GM23338 (cell line): ENCODE results near the gene BDKRB1. TPM values are rescaled to one million over a fixed set of nuclear protein-coding genes. Genes with fewer than 3 reads are reported as not detected.

Experiments
- ATAC-seq: fragments of 200-7000 bp; cut with Tn5 transposase; 3 replicates; pipeline ENCODE4 v1.9.1; 2020
- DNase-seq: peaks from one replicate; pipeline ENCODE4 v3.0.0-alpha.2; 2015; ENCODE audit warnings: low spot score
- H2AFZ ChIP-seq: fragments of 200-600 bp; sonication (generic); 2 replicates; pipeline ENCODE4 v1.8.0; 2016; ENCODE audit warnings: antibody characterized with exemption, mild to moderate bottlenecking, moderate library complexity
- H3F3A ChIP-seq: fragments of 200-600 bp; sonication (generic); replicated peaks from 2 replicates; pipeline ENCODE4 v1.8.0; 2017; ENCODE audit warnings: antibody characterized with exemption, mixed run types, low read depth
- H3K27ac ChIP-seq: fragments of 200-600 bp; sonication (generic); 2 replicates; pipeline ENCODE4 v1.6.1; 2016; ENCODE audit warnings: low read depth
- H3K27me3 ChIP-seq: fragments of 200-600 bp; sonication (generic); 2 replicates; pipeline ENCODE4 v1.8.0; 2016; ENCODE audit warnings: mild to moderate bottlenecking, mixed run types, moderate library complexity; ENCODE audit not compliant: insufficient read depth
- H3K36me3 ChIP-seq: fragments of 200-600 bp; sonication (generic); 2 replicates; pipeline ENCODE4 v1.8.0; 2016; ENCODE audit warnings: mild to moderate bottlenecking; ENCODE audit not compliant: insufficient read depth
- H3K4me1 ChIP-seq: fragments of 200-600 bp; sonication (generic); 2 replicates; pipeline ENCODE4 v1.8.0; 2016; ENCODE audit warnings: mild to moderate bottlenecking, moderate library complexity; ENCODE audit not compliant: insufficient read depth
- H3K4me2 ChIP-seq: fragments of 200-600 bp; sonication (generic); 2 replicates; pipeline ENCODE4 v1.7.1; 2017; ENCODE audit warnings: mixed run types
- H3K4me3 ChIP-seq: fragments of 200-600 bp; sonication (generic); 2 replicates; pipeline ENCODE4 v1.6.1; 2016; ENCODE audit warnings: mixed run types
- H3K79me2 ChIP-seq: fragments of 200-600 bp; sonication (generic); replicated peaks from 2 replicates; pipeline ENCODE4 v1.8.0; 2017; ENCODE audit warnings: mild to moderate bottlenecking; ENCODE audit not compliant: insufficient read depth
- H3K9me2 ChIP-seq: fragments of 200-600 bp; sonication (generic); 2 replicates; pipeline ENCODE4 v1.8.0; 2017; ENCODE audit not compliant: insufficient read depth
- H4K20me1 ChIP-seq: fragments of 200-600 bp; sonication (generic); replicated peaks from 2 replicates; pipeline ENCODE4 v1.8.0; 2017; ENCODE audit warnings: mild to moderate bottlenecking; ENCODE audit not compliant: insufficient read depth
- H3K27ac Mint-ChIP-seq: 2 replicates; pipeline ENCODE4 v1.8.0; 2020; ENCODE audit warnings: inconsistent platforms, mild to moderate bottlenecking, moderate library complexity, mixed read lengths
- H3K27me3 Mint-ChIP-seq: 3 replicates; pipeline ENCODE4 v1.8.0; 2022; ENCODE audit warnings: low read depth, mild to moderate bottlenecking, moderate library complexity, mixed read lengths, inconsistent platforms; ENCODE audit not compliant: insufficient read depth, poor library complexity
- H3K36me3 Mint-ChIP-seq: 3 replicates; pipeline ENCODE4 v1.8.0; 2021; ENCODE audit warnings: low read depth, mild to moderate bottlenecking, inconsistent platforms, moderate library complexity, mixed read lengths
- H3K4me1 Mint-ChIP-seq: 3 replicates; pipeline ENCODE4 v1.8.0; 2020; ENCODE audit warnings: mild to moderate bottlenecking, inconsistent platforms, mixed read lengths
- H3K4me3 Mint-ChIP-seq: 3 replicates; pipeline ENCODE4 v1.8.0; 2021; ENCODE audit warnings: moderate library complexity, mild to moderate bottlenecking, inconsistent platforms, mixed read lengths
- H3K9me3 Mint-ChIP-seq: 3 replicates; pipeline ENCODE4 v1.8.0; 2020; ENCODE audit warnings: moderate library complexity, mild to moderate bottlenecking, inconsistent platforms, mixed read lengths
- CREB1 ChIP-seq: fragments of 250-450 bp; sonication (Bioruptor Pico); IDR thresholded peaks from 2 replicates; pipeline ENCODE4 v1.5.0; 2020; ENCODE audit warnings: low read depth, mild to moderate bottlenecking, moderate library complexity
- CTCF ChIP-seq, 2 experiments: fragments of 200-600 bp in 1 of 2; sonication (generic) in 1 of 2; conservative IDR thresholded peaks; 2 replicates each; pipeline versions ENCODE4 v1.5.1 to v1.6.1; 2016 to 2017; ENCODE audit warnings: antibody characterized with exemption in 2 of 2, low read depth in 2 of 2, mild to moderate bottlenecking in 2 of 2, moderate library complexity in 1 of 2
- ETS1 ChIP-seq: IDR thresholded peaks from 2 replicates; pipeline ENCODE4 v1.6.1; 2016; ENCODE audit warnings: antibody characterized with exemption
- EZH2 ChIP-seq: fragments of 200-600 bp; sonication (generic); IDR thresholded peaks from one replicate; pipeline ENCODE4 v1.8.0; 2017; ENCODE audit warnings: antibody characterized with exemption, mild to moderate bottlenecking, low read depth; ENCODE audit not compliant: unreplicated experiment
- EZH2phosphoT487 ChIP-seq: fragments of 200-600 bp; sonication (generic); IDR thresholded peaks from one replicate; pipeline ENCODE4 v1.8.1; 2018; ENCODE audit warnings: antibody characterized with exemption; ENCODE audit not compliant: unreplicated experiment
- JUNB ChIP-seq: IDR thresholded peaks from one replicate; pipeline ENCODE4 v1.6.1; 2016; ENCODE audit warnings: antibody characterized with exemption; ENCODE audit not compliant: unreplicated experiment
- NANOG ChIP-seq: IDR thresholded peaks from 2 replicates; pipeline ENCODE4 v1.6.1; 2016; ENCODE audit warnings: antibody characterized with exemption, borderline replicate concordance
- POLR2AphosphoS5 ChIP-seq: IDR thresholded peaks from 2 replicates; pipeline ENCODE4 v1.6.1; 2016; ENCODE audit warnings: antibody characterized with exemption, low read depth
- REST ChIP-seq: IDR thresholded peaks from one replicate; pipeline ENCODE4 v1.6.1; 2018; ENCODE audit warnings: antibody characterized with exemption; ENCODE audit not compliant: unreplicated experiment
- STAT1 ChIP-seq: IDR thresholded peaks from one replicate; pipeline ENCODE4 v1.6.1; 2016; ENCODE audit warnings: antibody characterized with exemption; ENCODE audit not compliant: unreplicated experiment
- ZNF331 ChIP-seq: fragments of 250-450 bp; sonication (Bioruptor Pico); IDR thresholded peaks from 2 replicates; pipeline ENCODE4 v1.5.0; 2020; ENCODE audit warnings: low read depth, mild to moderate bottlenecking, moderate library complexity
- ZNF462 ChIP-seq: fragments of 250-450 bp; sonication (Bioruptor Pico); IDR thresholded peaks from 2 replicates; pipeline ENCODE4 v1.5.0; 2020; ENCODE audit warnings: mild to moderate bottlenecking, moderate library complexity
- polyA plus RNA-seq: library from polyadenylated mRNA; unstranded; fragments of >200 nt; fragmentation: Nextera tagmentation; extraction: Ambion mirVana; gene quantifications from 2 replicates; pipeline ENCODE4 v1.2.1, GENCODE V29; 2016
- total RNA-seq: library from RNA; depleted of rRNA; stranded (reverse); fragments of >200 nt; shearing (Covaris generic); gene quantifications from 2 replicates; pipeline ENCODE4 v1.2.3, GENCODE V29; 2014

The BDKRB1 gene
- total and polyA plus RNA-seq, 2 experiments from 2014 or later, result not detected

- Histone ChIP-seq H2AFZ (no peak overlapping the region), H3F3A (no peaks in the 10 kb centered on the region), H3K4me3 (no peak overlapping the region), H3K79me2 (no peaks in the 10 kb centered on the region), H4K20me1 (no peaks in the 10 kb centered on the region), H3K4me1 (no peaks in the 10 kb centered on the region), H3K9me2 (no peaks in the 10 kb centered on the region), H3K36me3 (no peaks in the 10 kb centered on the region), H3K27me3 (no peaks in the 10 kb centered on the region), H3K27ac (no peak overlapping the region), H3K4me2 (no peak overlapping the region)
- Mint-ChIP-seq H3K27ac (no peak overlapping the region), H3K27me3 (peaks cover 5% of the 10 kb centered on the region), H3K36me3 (peaks cover 4% of the 10 kb centered on the region; the same call in 1 of the 3 replicates), H3K4me3 (no peak overlapping the region), H3K9me3 (peaks cover under 1% of the 10 kb centered on the region; the same call in 1 of the 3 replicates), H3K4me1 (no peaks in the 10 kb centered on the region)
- TF ChIP-seq CREB1 (CRISPR knock-in tag) (no peak), EZH2 (no peak), ZNF462 (CRISPR knock-in tag) (no peak), REST (no peak), NANOG (no peak), CTCF (conservative IDR thresholded peaks at IDR 0.05; ENCODE audit: low read depth in 2 of 2) (no peak), ZNF331 (CRISPR knock-in tag) (no peak), EZH2phosphoT487 (no peak), STAT1 (no peak), POLR2AphosphoS5 (no peak), ETS1 (no peak), JUNB (no peak)
- DNase-seq (no peak), ATAC-seq (no peak)
Observed at GRCh38 chr14:96217376-96217913, 38.6 kb upstream of the BDKRB1 start.
